Posterior vena cava (tissue), 2 donors: ENCODE results near the gene KLK1. TPM values are rescaled to one million over a fixed set of nuclear protein-coding genes. Genes with fewer than 3 reads are reported as not detected.

Experiments used
- DNase-seq: peaks from one replicate; pipeline ENCODE4 v3.0.0-alpha.2; 2020; ENCODE audit warnings: low spot score
- intact Hi-C, 2 donors: fragments of 100-400 bp; cut with DNase I; formaldehyde crosslinking; loops; one replicate each; pipeline versions ENCODE4 v1.14.1 to v1.14.2; 2022 to 2023
- long read RNA-seq, 2 donors: library from polyadenylated mRNA; unstranded; transcript quantifications; one replicate each; pipeline ENCODE4 v2.0.0, GENCODE V29; 2020 to 2021
- total RNA-seq, 2 donors: library from RNA; stranded (reverse); fragmentation: NEBNext Ultra II Directional; extraction: Animal tissue kit (Norgen Biotek cat#: 25700); gene quantifications; one replicate each; pipeline ENCODE4 v1.2.1, GENCODE V29; 2021
- donor health status: DM: yes; HTN: yes; CAD: no.
- donor health status: DM: yes; HTN: yes; CAD: no.

KLK1 gene
- total RNA-seq: under 1 TPM in 1 of 2 donors, not detected in 1; 0.67 TPM
- long read RNA-seq, donor 1: 0 reads
- long read RNA-seq, donor 2: 0 reads

GRCh38 chr19:50823389-50824042, at the start of gene KLK1:
Gene KLK1 (minus strand): TSS chr19:50823787. CDS start chr19:50823748, 39 bp downstream.
- intact Hi-C loops: no loop called here
- DNase-seq: no peak

GRCh38 chr19:50873056-50873455, 49.5 kb upstream of the KLK1 start, which contains the start of gene KLK2:
Gene KLK2 (plus strand): TSS chr19:50873439. CDS start chr19:50873474, 35 bp downstream.
- intact Hi-C loops: no loop called here
- DNase-seq: no peak

GRCh38 chr19:50870417-50871089, 47.0 kb upstream of the KLK1 start:
- intact Hi-C loops: no loop called here
- DNase-seq: no peak

- intact Hi-C loops: no loop called here
- DNase-seq: no peak
These were observed 45.9 kb upstream of the KLK1 start for GRCh38 chr19:50869479-50869878.

GRCh38 chr19:50861496-50862286, 38.1 kb upstream of the KLK1 start:
- no peak for DNase-seq
- intact Hi-C loops: no loop called here

- no peak for DNase-seq
- intact Hi-C loops: no loop called here
These were observed 37.4 kb upstream of the KLK1 start for GRCh38 chr19:50861010-50861409.

- intact Hi-C loops: no loop called here
- no peak for DNase-seq
These were observed 36.3 kb upstream of the KLK1 start for GRCh38 chr19:50859849-50860248.

- no peak for DNase-seq
- intact Hi-C loops: no loop called here
These were observed 35.3 kb upstream of the KLK1 start for GRCh38 chr19:50858886-50859285.

- intact Hi-C loops: no loop called here
These were observed 33.8 kb upstream of the KLK1 start for GRCh38 chr19:50857366-50857765.

GRCh38 chr19:50854636-50855410, 31.2 kb upstream of the KLK1 start, which contains the start of gene KLK3:
Gene KLK3 (plus strand): TSS chr19:50854915. CDS start chr19:50854956, 41 bp downstream.
- no peak for DNase-seq
- intact Hi-C loops: no loop called here

More at GRCh38 chr19:50857366-50857765, 33.8 kb upstream of the KLK1 start:
- no peak for DNase-seq

GRCh38 chr19:50851620-50852019, 28.0 kb upstream of the KLK1 start:
- intact Hi-C loops: no loop called here
- no peak for DNase-seq

- intact Hi-C loops: no loop called here
These were observed 27.2 kb upstream of the KLK1 start for GRCh38 chr19:50850738-50851137.

GRCh38 chr19:50844296-50844935, 20.8 kb upstream of the KLK1 start:
- DNase-seq: no peak
- intact Hi-C loops: no loop called here

More at GRCh38 chr19:50850738-50851137, 27.2 kb upstream of the KLK1 start:
- DNase-seq: no peak

GRCh38 chr19:50843701-50844221, 20.2 kb upstream of the KLK1 start:
- no peak for DNase-seq
- intact Hi-C loops: no loop called here

GRCh38 chr19:50843205-50843604, 19.6 kb upstream of the KLK1 start:
- no peak for DNase-seq
- intact Hi-C loops: no loop called here

- DNase-seq: no peak
- intact Hi-C loops: no loop called here
These were observed 18.5 kb upstream of the KLK1 start for GRCh38 chr19:50842130-50842529.

- intact Hi-C loops: no loop called here
- no peak for DNase-seq
These were observed 16.4 kb upstream of the KLK1 start for GRCh38 chr19:50839712-50840655.
